ENCODE results near the gene AK1.

GRCh38 chr9:127867356-127868277 is 9.9 kb downstream of the AK1 start:
- no peak for TF ChIP-seq USF2 (IDR thresholded peaks at IDR 0.05; ENCODE audit: low read depth, low read length)
- no peak for TF ChIP-seq USF2 (CRISPR knock-in tag; IDR thresholded peaks at IDR 0.05; ENCODE audit: borderline replicate concordance)
- TF ChIP-seq HINFP (CRISPR knock-in tag; IDR thresholded peaks at IDR 0.05; ENCODE audit: low read depth): no peak
- TF ChIP-seq SMARCC2 (IDR thresholded peaks at IDR 0.05): no peak
- TF ChIP-seq ZGPAT (CRISPR knock-in tag; IDR thresholded peaks at IDR 0.05): no peak
- no peak for TF ChIP-seq ATF1 (CRISPR knock-in tag; IDR thresholded peaks at IDR 0.05)
- TF ChIP-seq ZNF414 (CRISPR knock-in tag; IDR thresholded peaks at IDR 0.05): no peak
- no peak for TF ChIP-seq PITX1 (CRISPR knock-in tag; IDR thresholded peaks at IDR 0.05)

Measured in HepG2 (cell line).